Measurements from ENCODE around the gene TRIM13. TPM values are rescaled to one million over a fixed set of nuclear protein-coding genes. Genes with fewer than 3 reads are reported as not detected.
A peak's percentile ranks its signal among the peaks of the same experiment; 100 is the strongest.

The TRIM13 gene
- total and polyA plus RNA-seq, 2 of the 13 experiments (the other 11 are each of a cell fraction or from before 2014, with no cell fraction given), result 22.0 to 24.4 TPM

DNA sequence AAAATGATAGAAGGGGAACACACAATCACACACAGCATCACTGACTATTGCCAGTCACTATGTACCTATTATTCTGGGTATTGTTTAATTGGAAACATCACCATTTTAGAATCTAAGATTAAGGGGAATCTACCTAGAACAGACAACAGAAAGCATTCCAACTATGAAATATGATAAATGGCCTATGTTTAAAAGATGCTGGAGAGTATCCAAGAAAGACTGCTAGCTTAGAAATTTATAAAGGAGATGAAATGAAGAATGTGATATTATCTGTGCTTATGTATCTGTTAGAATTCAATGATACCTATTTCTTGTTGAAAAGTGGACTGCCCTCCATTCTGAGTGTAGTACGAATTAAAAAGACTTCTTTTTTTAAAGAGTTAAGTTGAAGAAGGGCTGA is 68.9 kb downstream of the TRIM13 start:
- no peaks in the 10 kb centered on the region for H4K20me1 ChIP-seq (ENCODE audit: insufficient read depth, low read length)
- no peak overlapping the region for H3K4me3 ChIP-seq (replicated peaks in 1 of 3; ENCODE audit: insufficient read depth in 1 of 3, low read depth in 2 of 3, low read length in 3 of 3)
- H3K27me3 ChIP-seq (ENCODE audit: control insufficient read depth in 1 of 2, insufficient read depth in 2 of 2, low read length in 2 of 2), result no peaks in the 10 kb centered on the region; a peak in 1 of 5 replicates
- no TSS peak for BruUV-seq (replicated peaks)
- intact Hi-C loops (cut with micrococcal nuclease; ENCODE audit: unreplicated experiment) (no loop called here), in situ Hi-C loops (cut with HindIII; ENCODE audit: extremely low pct_ligation_motif_present, low pct_unique_long_range_greater_than_20kb) (no loop called here)
- TF ChIP-seq, protein P1, sequence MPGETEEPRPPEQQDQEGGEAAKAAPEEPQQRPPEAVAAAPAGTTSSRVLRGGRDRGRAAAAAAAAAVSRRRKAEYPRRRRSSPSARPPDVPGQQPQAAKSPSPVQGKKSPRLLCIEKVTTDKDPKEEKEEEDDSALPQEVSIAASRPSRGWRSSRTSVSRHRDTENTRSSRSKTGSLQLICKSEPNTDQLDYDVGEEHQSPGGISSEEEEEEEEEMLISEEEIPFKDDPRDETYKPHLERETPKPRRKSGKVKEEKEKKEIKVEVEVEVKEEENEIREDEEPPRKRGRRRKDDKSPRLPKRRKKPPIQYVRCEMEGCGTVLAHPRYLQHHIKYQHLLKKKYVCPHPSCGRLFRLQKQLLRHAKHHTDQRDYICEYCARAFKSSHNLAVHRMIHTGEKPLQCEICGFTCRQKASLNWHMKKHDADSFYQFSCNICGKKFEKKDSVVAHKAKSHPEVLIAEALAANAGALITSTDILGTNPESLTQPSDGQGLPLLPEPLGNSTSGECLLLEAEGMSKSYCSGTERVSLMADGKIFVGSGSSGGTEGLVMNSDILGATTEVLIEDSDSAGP (CRISPR knock-in tag; IDR thresholded peaks at IDR 0.05; ENCODE audit: borderline replicate concordance), result no peak
- TF ChIP-seq, protein P2, sequence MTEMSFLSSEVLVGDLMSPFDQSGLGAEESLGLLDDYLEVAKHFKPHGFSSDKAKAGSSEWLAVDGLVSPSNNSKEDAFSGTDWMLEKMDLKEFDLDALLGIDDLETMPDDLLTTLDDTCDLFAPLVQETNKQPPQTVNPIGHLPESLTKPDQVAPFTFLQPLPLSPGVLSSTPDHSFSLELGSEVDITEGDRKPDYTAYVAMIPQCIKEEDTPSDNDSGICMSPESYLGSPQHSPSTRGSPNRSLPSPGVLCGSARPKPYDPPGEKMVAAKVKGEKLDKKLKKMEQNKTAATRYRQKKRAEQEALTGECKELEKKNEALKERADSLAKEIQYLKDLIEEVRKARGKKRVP (CRISPR knock-in tag; IDR thresholded peaks at IDR 0.05), result no peak
- TF ChIP-seq, protein P3, sequence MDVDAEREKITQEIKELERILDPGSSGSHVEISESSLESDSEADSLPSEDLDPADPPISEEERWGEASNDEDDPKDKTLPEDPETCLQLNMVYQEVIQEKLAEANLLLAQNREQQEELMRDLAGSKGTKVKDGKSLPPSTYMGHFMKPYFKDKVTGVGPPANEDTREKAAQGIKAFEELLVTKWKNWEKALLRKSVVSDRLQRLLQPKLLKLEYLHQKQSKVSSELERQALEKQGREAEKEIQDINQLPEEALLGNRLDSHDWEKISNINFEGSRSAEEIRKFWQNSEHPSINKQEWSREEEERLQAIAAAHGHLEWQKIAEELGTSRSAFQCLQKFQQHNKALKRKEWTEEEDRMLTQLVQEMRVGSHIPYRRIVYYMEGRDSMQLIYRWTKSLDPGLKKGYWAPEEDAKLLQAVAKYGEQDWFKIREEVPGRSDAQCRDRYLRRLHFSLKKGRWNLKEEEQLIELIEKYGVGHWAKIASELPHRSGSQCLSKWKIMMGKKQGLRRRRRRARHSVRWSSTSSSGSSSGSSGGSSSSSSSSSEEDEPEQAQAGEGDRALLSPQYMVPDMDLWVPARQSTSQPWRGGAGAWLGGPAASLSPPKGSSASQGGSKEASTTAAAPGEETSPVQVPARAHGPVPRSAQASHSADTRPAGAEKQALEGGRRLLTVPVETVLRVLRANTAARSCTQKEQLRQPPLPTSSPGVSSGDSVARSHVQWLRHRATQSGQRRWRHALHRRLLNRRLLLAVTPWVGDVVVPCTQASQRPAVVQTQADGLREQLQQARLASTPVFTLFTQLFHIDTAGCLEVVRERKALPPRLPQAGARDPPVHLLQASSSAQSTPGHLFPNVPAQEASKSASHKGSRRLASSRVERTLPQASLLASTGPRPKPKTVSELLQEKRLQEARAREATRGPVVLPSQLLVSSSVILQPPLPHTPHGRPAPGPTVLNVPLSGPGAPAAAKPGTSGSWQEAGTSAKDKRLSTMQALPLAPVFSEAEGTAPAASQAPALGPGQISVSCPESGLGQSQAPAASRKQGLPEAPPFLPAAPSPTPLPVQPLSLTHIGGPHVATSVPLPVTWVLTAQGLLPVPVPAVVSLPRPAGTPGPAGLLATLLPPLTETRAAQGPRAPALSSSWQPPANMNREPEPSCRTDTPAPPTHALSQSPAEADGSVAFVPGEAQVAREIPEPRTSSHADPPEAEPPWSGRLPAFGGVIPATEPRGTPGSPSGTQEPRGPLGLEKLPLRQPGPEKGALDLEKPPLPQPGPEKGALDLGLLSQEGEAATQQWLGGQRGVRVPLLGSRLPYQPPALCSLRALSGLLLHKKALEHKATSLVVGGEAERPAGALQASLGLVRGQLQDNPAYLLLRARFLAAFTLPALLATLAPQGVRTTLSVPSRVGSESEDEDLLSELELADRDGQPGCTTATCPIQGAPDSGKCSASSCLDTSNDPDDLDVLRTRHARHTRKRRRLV (CRISPR knock-in tag; IDR thresholded peaks at IDR 0.05), result no peak
- TF ChIP-seq RFX5 (IDR thresholded peaks at IDR 0.05; ENCODE audit: low read depth, low read length) (no peak), HDAC2 (CRISPR knock-in tag; IDR thresholded peaks at IDR 0.05) (no peak), KAT2B (IDR thresholded peaks at IDR 0.05; ENCODE audit: borderline replicate concordance, low read depth, low read length) (no peak)
- POLR2A ChIA-PET, result interaction anchor here (1.1 kb wide), 1 partner anchor 17 kb away, joined by 3 read pairs; no protein-coding TSS in a partner anchor
- ATAC-seq (no peak), DNase-seq (ENCODE audit: low spot score) (no peak), FAIRE-seq (no peak)
- H3K9ac ChIP-seq (ENCODE audit: insufficient read depth, low read depth, low read length), result no peak overlapping the region
- H3K9me3 ChIP-seq (ENCODE audit: low read length), result no peaks in the 10 kb centered on the region
- CTCF ChIA-PET (ENCODE audit: low intra/inter-chr PET ratio, low total read pairs), result no interaction called here
- H3K36me3 ChIP-seq (replicated peaks in 1 of 2; ENCODE audit: control insufficient read depth in 1 of 2, insufficient read depth in 2 of 2, low read length in 2 of 2), result peaks cover 2 to 32% of the 10 kb centered on the region in 2 experiments; a peak in 4 of 5 replicates
- H3K4me1 ChIP-seq (ENCODE audit: insufficient read depth, low read length), result no peaks in the 10 kb centered on the region
- H3K27ac ChIP-seq (ENCODE audit: extremely low read length, insufficient read depth, low read length), result no peak overlapping the region
- H3K79me2 ChIP-seq (ENCODE audit: insufficient read depth, low read length), result peaks cover 48% of the 10 kb centered on the region
- 96% methylated on average over 1 of the region's 1 CpG for WGBS (ENCODE audit: low lambda C conversion rate)
- H2AFZ ChIP-seq (ENCODE audit: low read length), result no peak overlapping the region
- no peak overlapping the region for H3K4me2 ChIP-seq (ENCODE audit: low read depth, low read length)

MicroRNAs within 50 kb of the gene (microRNA counts, 767-probe panel; counts per million panel counts)
- microRNA hsa-miR-15a-5p (not detected), microRNA hsa-miR-16-5p (not detected)

Small RNAs within 50 kb of the gene (microRNA-seq; reads per million reads assigned to microRNA genes)
- gene MIR15A (1,446 reads per million, percentile 91 among the genes with 10 or more reads in this experiment), gene MIR16-1 (262 reads per million, percentile 80 among the genes with 10 or more reads in this experiment), gene MIR3613 (32.7 reads per million, percentile 62 among the genes with 10 or more reads in this experiment)

Small RNAs within 50 kb of the gene (small RNA-seq; reads per million reads assigned to genes)
- 0.71 to 6.8 (median 3.9) reads per million in 3 experiments for gene MIR16-1 (ENCODE audit: insufficient read depth in 2 of 3, insufficient read length in 3 of 3, low read depth in 2 of 3, low replicate concordance in 1 of 3)
- gene MIR3613 (ENCODE audit: insufficient read depth in 2 of 3, insufficient read length in 3 of 3, low read depth in 2 of 3, low replicate concordance in 1 of 3), result 0.10 to 13.0 (median 8.7) reads per million in 3 experiments
- gene RF02105 (ENCODE audit: insufficient read depth in 2 of 3, insufficient read length in 3 of 3, low read depth in 2 of 3, low replicate concordance in 1 of 3), result 0 reads per million in 3 experiments
- gene RF02106 (ENCODE audit: insufficient read depth in 2 of 3, insufficient read length in 3 of 3, low read depth in 2 of 3, low replicate concordance in 1 of 3), result 0 reads per million in 3 experiments
- gene RF02107 (ENCODE audit: insufficient read depth in 2 of 3, insufficient read length in 3 of 3, low read depth in 2 of 3, low replicate concordance in 1 of 3), result 0 reads per million in 3 experiments
- gene RF02108 (ENCODE audit: insufficient read depth in 2 of 3, insufficient read length in 3 of 3, low read depth in 2 of 3, low replicate concordance in 1 of 3), result 0 reads per million in 3 experiments

Other genes with a start within 250 kb of the TRIM13 start
- 28.9 and 69.8 TPM in 2 replicates for gene KPNA3, start 204.4 kb upstream of the TRIM13 start, total RNA-seq (2016; rRNA removed; fragmentation: Illumina TruSeq; extraction: Trizol)
- gene KPNA3, start 204.4 kb upstream of the TRIM13 start, polyA plus RNA-seq (2011; rRNA removed), result 9.9 and 13.0 TPM in 2 replicates
- 5.9 and 6.8 TPM in 2 replicates for gene SPRYD7, start 60.7 kb upstream of the TRIM13 start, total RNA-seq (2016; rRNA removed; fragmentation: Illumina TruSeq; extraction: Trizol)
- gene SPRYD7, start 60.7 kb upstream of the TRIM13 start, polyA plus RNA-seq (2011; rRNA removed), result 2.2 and 2.7 TPM in 2 replicates
- gene KCNRG, start 18.4 kb downstream of the TRIM13 start, total RNA-seq (2016; rRNA removed; fragmentation: Illumina TruSeq; extraction: Trizol), result 0.94 and 1.0 TPM in 2 replicates
- 0.98 and 1.5 TPM in 2 replicates for gene KCNRG, start 18.4 kb downstream of the TRIM13 start, polyA plus RNA-seq (2011; rRNA removed)